K562 (cell line): Measurements from ENCODE around the gene PRICKLE2. TPM values are rescaled to one million over a fixed set of nuclear protein-coding genes. Genes with fewer than 3 reads are reported as not detected.
A peak's percentile ranks its signal among the peaks of the same experiment; 100 is the strongest.

ENCODE experiments used
- ATAC-seq: fragments of 200-7000 bp; cut with Tn5 transposase; 3 replicates; pipeline ENCODE4 v1.9.1; 2020; ENCODE audit warnings: moderate library complexity
- BruUV-seq: library from RNA; stranded (reverse); fragments of 400-500 nt; replicated peaks from 2 replicates; lab custom pipeline; 2021; lab: Mats Ljungman, UMichigan
- CTCF ChIA-PET: fragments of 300-600 bp; formaldehyde crosslinking; extraction: SDS; loops from one replicate; lab custom pipeline; 2021; ENCODE audit warnings: low intra/inter-chr PET ratio; lab: Yijun Ruan, JAX
- POLR2A ChIA-PET: fragments of 300-600, 350-650 bp; sonication (Branson Sonifier 250); formaldehyde crosslinking; extraction: SDS; loops from one replicate; lab custom pipeline; 2021; ENCODE audit warnings: antibody characterized with exemption, inconsistent platforms; lab: Yijun Ruan, JAX
- DNase-seq, 4 experiments: peaks; one replicate each; pipeline versions ENCODE4 v3.0.0 to v3.0.0-alpha.2; 2011 to 2018; ENCODE audit warnings: low spot score in 3 of 4, mixed read lengths in 3 of 4; ENCODE audit errors: extremely low read depth in 1 of 4
- FAIRE-seq: peaks from 2 replicates; lab custom pipeline; 2011; peaks lifted over from hg19 to GRCh38; lab: Jason Lieb, UNC
- H2AFZ ChIP-seq: 2 replicates; pipeline ENCODE4 v1.6.0; 2011; ENCODE audit warnings: low read depth, low read length, control low read depth, inconsistent platforms
- H3K27ac ChIP-seq: fragments of 200-600 bp; 3 replicates; pipeline ENCODE4 v1.8.0; 2011; ENCODE audit warnings: low read depth, mild to moderate bottlenecking, control low read depth, inconsistent platforms, low read length, moderate library complexity, mixed read lengths; ENCODE audit errors: extremely low read depth
- H3K27me3 ChIP-seq, 2 experiments: fragments of 300-600 bp in 1 of 2; 2 replicates in 1 of 2; 3 replicates in 1 of 2; pipeline versions ENCODE4 v1.6.0 to v1.8.0; 2011; ENCODE audit warnings: inconsistent platforms in 2 of 2, low read length in 2 of 2, mild to moderate bottlenecking in 1 of 2, mixed read lengths in 1 of 2, moderate library complexity in 1 of 2; ENCODE audit not compliant: control insufficient read depth in 2 of 2, insufficient read depth in 2 of 2
- H3K36me3 ChIP-seq: fragments of 300-600 bp; 3 replicates; pipeline ENCODE4 v1.8.0; 2011; ENCODE audit warnings: mild to moderate bottlenecking, low read length, inconsistent platforms; ENCODE audit not compliant: control insufficient read depth, insufficient read depth
- H3K4me1 ChIP-seq, 2 experiments: fragments of 200-600 bp in 1 of 2; replicated peaks in 1 of 2; 2 replicates in 1 of 2; 3 replicates in 1 of 2; pipeline versions ENCODE4 v1.5.1 to v1.8.0; 2011; ENCODE audit warnings: inconsistent platforms in 2 of 2, low read length in 2 of 2, mild to moderate bottlenecking in 1 of 2, mixed read lengths in 1 of 2, moderate library complexity in 1 of 2; ENCODE audit not compliant: control insufficient read depth in 2 of 2, insufficient read depth in 2 of 2
- H3K4me2 ChIP-seq: 2 replicates; pipeline ENCODE4 v1.6.1; 2011; ENCODE audit warnings: low read length, control low read depth, inconsistent platforms, mixed read lengths; ENCODE audit not compliant: insufficient read depth
- H3K4me3 ChIP-seq: fragments of 200-600 bp; sonication (generic), shearing (Covaris generic); 2 replicates; pipeline ENCODE4 v1.5.1; 2016; ENCODE audit warnings: control low read depth, inconsistent platforms
- H3K79me2 ChIP-seq: fragments of 200-600 bp; 3 replicates; pipeline ENCODE4 v1.8.0; 2011; ENCODE audit warnings: low read length, inconsistent platforms; ENCODE audit not compliant: control insufficient read depth, insufficient read depth
- H3K9ac ChIP-seq, 2 experiments: 2 replicates each; pipeline versions ENCODE4 v1.6.0 to v1.6.1; 2011; ENCODE audit warnings: low read depth in 2 of 2, low read length in 2 of 2, control low read depth in 1 of 2, inconsistent platforms in 1 of 2, mild to moderate bottlenecking in 1 of 2, mixed read lengths in 1 of 2; ENCODE audit not compliant: insufficient read depth in 1 of 2
- H3K9me1 ChIP-seq: one replicate; pipeline ENCODE4 v1.6.0; 2011; ENCODE audit warnings: inconsistent platforms, mild to moderate bottlenecking, low read length, moderate library complexity; ENCODE audit not compliant: control insufficient read depth, insufficient read depth
- H3K9me3 ChIP-seq: replicated peaks from 2 replicates; pipeline ENCODE4 v1.5.1; 2011; ENCODE audit warnings: low read depth, low read length, inconsistent platforms; ENCODE audit not compliant: control insufficient read depth, insufficient read depth
- H4K20me1 ChIP-seq: replicated peaks from 2 replicates; pipeline ENCODE4 v1.6.1; 2011; ENCODE audit warnings: low read length, inconsistent platforms, mixed read lengths; ENCODE audit not compliant: control insufficient read depth, insufficient read depth
- DNMT1 ChIP-seq: fragments of 450-650 bp; IDR thresholded peaks from 2 replicates; pipeline ENCODE4 v1.6.1; 2016; ENCODE audit warnings: antibody characterized with exemption, mild to moderate bottlenecking
- ZNF551 ChIP-seq: fragments of 250-450 bp; sonication (Bioruptor Pico); IDR thresholded peaks from 2 replicates; pipeline ENCODE4 v1.5.0; 2021; ENCODE audit warnings: mild to moderate bottlenecking, moderate library complexity
- ZNF785 ChIP-seq: fragments of 250-450 bp; sonication (Bioruptor Pico); IDR thresholded peaks from 2 replicates; pipeline ENCODE4 v1.4.0; 2020; ENCODE audit warnings: mild to moderate bottlenecking
- WGBS: fragments of 100-300 bp; shearing (Covaris generic); methylation state at CpG from one replicate; pipeline ENCODE4 v1.1.6; 2016; ENCODE audit warnings: low coverage, mixed read lengths; ENCODE audit not compliant: insufficient coverage; ENCODE audit errors: missing lambda C conversion rate; 5-methylcytosine and 5-hydroxymethylcytosine counted together
- in situ Hi-C: fragments of 300-500 bp; cut with MboI; formaldehyde crosslinking; loops from 4 replicates; pipeline ENCODE4 v1.15.0; 2018; ENCODE audit warnings: inconsistent platforms, mixed read lengths
- intact Hi-C: fragments of 100-400 bp; cut with micrococcal nuclease; formaldehyde crosslinking; loops from 2 replicates; pipeline ENCODE4 v1.14.2; 2022
- polyA plus RNA-seq, 8 experiments: library from polyadenylated mRNA; depleted of rRNA in 4 of 8; stranded (reverse) in 5 of 8; unstranded in 3 of 8; fragments of >200 nt; fragmentation: Nextera tagmentation in 2 of 8; fragmentation: Illumina TruSeq in 1 of 8; extraction: Ambion mirVana in 2 of 8; extraction: Trizol in 1 of 8; gene quantifications; 2 replicates each; pipeline versions ENCODE4 v1.2.1 to v1.2.3, GENCODE V29; 2011 to 2014; ENCODE audit warnings: inconsistent platforms in 1 of 8, missing spikeins in 1 of 8
- total RNA-seq, 7 experiments: library from RNA; depleted of rRNA in 6 of 7; stranded (reverse); fragments of >200 nt in 6 of 7; fragmentation: Illumina TruSeq in 2 of 7; extraction: Trizol in 2 of 7; gene quantifications; 2 replicates each; pipeline versions ENCODE4 v1.2.1 to v1.2.3, GENCODE V29; 2011 to 2021; ENCODE audit warnings: low replicate concordance in 1 of 7
- TF ChIP-seq, protein P1 (sequence below), 3 experiments: fragments of 200-800 bp in 1 of 3; fragments of 250-450 bp in 1 of 3; fragments of 450-650 bp in 1 of 3; sonication (Bioruptor Pico) in 1 of 3; sonication (Bioruptor generic) in 1 of 3; formaldehyde crosslinking in 1 of 3; IDR thresholded peaks; 2 replicates each; pipeline versions ENCODE4 v1.6.1 to v1.8.0; 2016 to 2022; ENCODE audit warnings: mild to moderate bottlenecking in 2 of 3, missing genetic modification characterization in 2 of 3, missing compliant biosample characterization in 1 of 3, moderate library complexity in 1 of 3

PRICKLE2 gene
- total and polyA plus RNA-seq, 9 of the 15 experiments (the other 6 are each of a cell fraction or from before 2014, with no cell fraction given) = 0.07 to 0.09 TPM; not detected in 7

DNA sequence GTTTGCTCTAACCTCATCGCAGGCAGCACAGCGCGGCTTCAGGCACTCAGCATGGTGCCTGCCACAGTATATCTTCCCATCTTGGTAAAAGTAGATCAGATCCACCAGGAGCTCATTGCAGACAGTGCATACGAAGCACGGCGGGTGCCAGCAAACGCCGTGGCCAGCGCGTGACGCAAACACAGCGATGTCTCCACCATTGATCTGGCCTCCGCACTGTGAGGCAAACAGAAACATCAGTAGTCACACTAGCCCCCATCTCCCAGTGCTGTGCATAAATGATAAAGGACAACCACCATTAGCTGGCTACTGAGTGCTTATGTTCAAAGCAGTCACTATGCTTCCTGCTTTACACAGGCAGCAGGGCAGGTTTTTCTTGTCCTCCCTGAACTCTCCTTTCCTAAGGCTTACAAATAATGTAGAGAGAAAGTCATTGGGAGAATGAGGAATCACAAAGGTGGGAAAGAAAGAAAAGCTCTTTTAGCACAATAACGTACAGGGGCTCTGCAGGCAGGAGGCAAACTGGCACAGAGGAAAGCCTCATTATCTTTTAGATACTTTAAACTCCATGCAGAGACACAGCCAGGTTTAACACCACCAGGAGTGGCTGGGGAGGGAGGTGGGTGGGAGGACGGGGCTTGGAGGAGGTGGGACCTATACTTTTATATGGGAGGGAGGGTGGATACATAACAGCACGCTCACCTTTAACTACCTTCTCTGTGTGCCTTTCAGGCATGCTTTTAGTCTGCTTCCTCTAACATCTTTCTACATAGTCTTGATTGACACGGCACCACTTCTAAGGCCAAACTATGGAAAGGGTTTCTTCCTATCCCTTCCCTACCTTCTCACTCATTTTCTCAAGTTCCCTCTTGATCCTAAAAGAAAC is 67.9 kb downstream of the PRICKLE2 start:
- Histone ChIP-seq H3K36me3 (no peaks in the 10 kb centered on the region), H3K4me3 (no peak overlapping the region)
- POLR2A ChIA-PET = no interaction called here
- CTCF ChIA-PET = no interaction called here
- no peak for TF ChIP-seq DNMT1
- TF ChIP-seq, protein P1, sequence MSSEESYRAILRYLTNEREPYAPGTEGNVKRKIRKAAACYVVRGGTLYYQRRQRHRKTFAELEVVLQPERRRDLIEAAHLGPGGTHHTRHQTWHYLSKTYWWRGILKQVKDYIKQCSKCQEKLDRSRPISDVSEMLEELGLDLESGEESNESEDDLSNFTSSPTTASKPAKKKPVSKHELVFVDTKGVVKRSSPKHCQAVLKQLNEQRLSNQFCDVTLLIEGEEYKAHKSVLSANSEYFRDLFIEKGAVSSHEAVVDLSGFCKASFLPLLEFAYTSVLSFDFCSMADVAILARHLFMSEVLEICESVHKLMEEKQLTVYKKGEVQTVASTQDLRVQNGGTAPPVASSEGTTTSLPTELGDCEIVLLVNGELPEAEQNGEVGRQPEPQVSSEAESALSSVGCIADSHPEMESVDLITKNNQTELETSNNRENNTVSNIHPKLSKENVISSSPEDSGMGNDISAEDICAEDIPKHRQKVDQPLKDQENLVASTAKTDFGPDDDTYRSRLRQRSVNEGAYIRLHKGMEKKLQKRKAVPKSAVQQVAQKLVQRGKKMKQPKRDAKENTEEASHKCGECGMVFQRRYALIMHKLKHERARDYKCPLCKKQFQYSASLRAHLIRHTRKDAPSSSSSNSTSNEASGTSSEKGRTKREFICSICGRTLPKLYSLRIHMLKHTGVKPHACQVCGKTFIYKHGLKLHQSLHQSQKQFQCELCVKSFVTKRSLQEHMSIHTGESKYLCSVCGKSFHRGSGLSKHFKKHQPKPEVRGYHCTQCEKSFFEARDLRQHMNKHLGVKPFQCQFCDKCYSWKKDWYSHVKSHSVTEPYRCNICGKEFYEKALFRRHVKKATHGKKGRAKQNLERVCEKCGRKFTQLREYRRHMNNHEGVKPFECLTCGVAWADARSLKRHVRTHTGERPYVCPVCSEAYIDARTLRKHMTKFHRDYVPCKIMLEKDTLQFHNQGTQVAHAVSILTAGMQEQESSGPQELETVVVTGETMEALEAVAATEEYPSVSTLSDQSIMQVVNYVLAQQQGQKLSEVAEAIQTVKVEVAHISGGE (CRISPR knock-in tag; IDR thresholded peaks at IDR 0.05) = peak in 1 of 3 experiments; percentile 84; a peak in 1 of 6 replicates
- TF ChIP-seq ZNF785 (CRISPR knock-in tag) = no peak
- TF ChIP-seq ZNF551 (CRISPR knock-in tag) = no peak
- TF ChIP-seq, all 486 proteins: peak for 1
- no peaks in the 10 kb centered on the region for H3K4me1 ChIP-seq
- BruUV-seq = no TSS peak
- no peak overlapping the region for H3K9ac ChIP-seq
- in situ Hi-C loops = no loop called here
- no peaks in the 10 kb centered on the region; a peak in 1 of 5 replicates for H3K27me3 ChIP-seq
- intact Hi-C loops = no loop called here
- H4K20me1 ChIP-seq = no peaks in the 10 kb centered on the region
- no peak for ATAC-seq
- H2AFZ ChIP-seq = no peak overlapping the region
- H3K79me2 ChIP-seq = no peaks in the 10 kb centered on the region
- H3K9me1 ChIP-seq = no peaks in the 10 kb centered on the region
- no peak overlapping the region for H3K27ac ChIP-seq
- no peak for FAIRE-seq
- 0% methylated on average over 13 of the region's 17 CpGs for WGBS
- no peak overlapping the region for H3K4me2 ChIP-seq
- no peak for DNase-seq
- no peaks in the 10 kb centered on the region for H3K9me3 ChIP-seq
